Hindlimb muscle (tissue), 1 donor: ENCODE results near the gene DCUN1D1. TPM values are rescaled to one million over a fixed set of nuclear protein-coding genes. Genes with fewer than 3 reads are reported as not detected.

Experiments used
- DNase-seq: peaks from one replicate; pipeline ENCODE4 v3.0.0-alpha.2; 2013
- polyA plus RNA-seq: library from polyadenylated mRNA; unstranded; fragments of 120-200 nt; gene quantifications from one replicate; pipeline ENCODE4 v1.2.1, GENCODE V29; 2013; ENCODE audit not compliant: insufficient read length

The DCUN1D1 gene
- polyA plus RNA-seq, 1 donor: 29.0 TPM

DNA sequence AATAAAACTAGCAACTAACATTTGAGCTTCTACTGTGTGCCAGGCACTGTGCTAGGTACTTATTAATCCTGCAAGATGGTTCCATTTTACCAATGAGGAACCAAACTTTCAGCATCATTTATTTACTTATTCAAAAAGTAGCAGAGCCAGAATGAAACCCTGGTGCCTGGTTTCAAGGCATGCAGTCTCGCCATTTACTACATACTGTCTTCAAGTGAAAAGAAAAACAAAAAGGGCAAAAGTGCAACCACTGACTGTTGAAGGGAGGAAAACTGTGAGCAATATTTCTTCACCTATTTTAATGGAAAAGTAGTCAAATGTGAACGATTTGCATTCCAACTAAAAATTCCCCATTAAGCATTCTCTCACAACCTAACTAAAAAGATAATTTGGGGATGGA is 8.7 kb downstream of the DCUN1D1 start:
- no peak for DNase-seq

DNA sequence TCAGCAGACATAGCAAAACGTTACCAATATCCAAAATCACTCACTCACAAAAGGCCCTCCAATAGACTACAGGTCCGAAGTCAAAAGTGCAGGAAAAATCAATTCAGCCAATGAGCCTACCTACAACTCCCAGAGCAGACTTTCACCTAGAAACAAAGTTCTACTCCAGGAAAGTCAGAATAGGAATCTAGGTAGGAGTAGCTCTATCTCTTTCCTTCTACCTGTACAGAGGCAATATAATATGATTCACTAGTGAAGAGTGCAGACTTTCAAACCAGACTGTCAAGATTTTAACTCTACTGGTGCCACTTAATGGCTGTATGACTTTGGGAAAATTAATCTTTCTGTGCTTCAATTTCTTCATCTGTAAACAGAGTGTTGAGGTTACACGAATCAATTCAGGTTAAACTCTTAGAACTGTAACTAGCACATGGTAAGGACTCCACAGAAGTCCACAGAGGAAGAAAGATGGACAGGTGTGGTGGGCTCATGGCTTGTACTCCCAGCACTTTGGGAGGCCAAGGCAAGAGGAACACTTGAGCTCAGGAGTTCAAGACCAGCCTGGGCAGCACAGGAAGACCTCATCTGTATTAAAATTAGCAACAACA is 9.4 kb downstream of the DCUN1D1 start:
- DNase-seq: no peak

DNA sequence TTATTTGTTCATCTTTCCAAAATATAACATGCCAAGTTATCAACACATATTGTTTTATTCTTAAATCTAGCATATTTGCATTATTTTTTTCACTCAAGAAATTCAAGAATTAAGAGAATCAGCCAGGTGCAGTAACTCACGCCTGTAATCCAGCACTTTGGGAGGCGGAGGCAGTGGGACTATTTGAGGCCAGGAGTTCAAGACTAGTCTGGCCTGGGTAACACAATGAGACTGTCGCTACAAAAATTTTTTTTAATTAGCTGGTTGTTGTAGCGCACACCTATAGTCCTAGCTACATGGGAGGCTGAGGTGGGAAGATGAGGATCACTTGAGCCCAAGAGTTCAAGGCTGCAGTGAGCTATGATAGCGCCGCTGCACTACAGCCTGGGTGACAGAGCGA is 10.5 kb downstream of the DCUN1D1 start:
- no peak for DNase-seq

DNA sequence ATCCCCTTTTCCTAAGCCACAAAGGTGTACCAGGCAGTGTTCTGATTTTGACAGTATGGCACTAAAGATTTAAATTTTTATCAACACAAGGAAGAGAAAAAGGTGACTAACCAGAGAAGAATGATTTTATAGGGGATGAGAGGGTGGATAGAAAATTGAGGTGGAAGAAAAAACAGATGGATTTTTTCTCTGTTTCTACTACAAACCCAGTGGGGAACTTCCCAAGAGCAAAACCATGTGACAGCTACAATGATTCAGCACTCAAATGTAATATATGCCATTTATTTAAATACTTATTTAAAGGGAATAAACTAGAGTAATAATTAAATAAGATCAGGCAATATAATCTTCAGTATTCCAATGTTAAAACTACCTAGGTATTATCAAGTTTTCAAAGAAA is 11.1 kb downstream of the DCUN1D1 start:
- no peak for DNase-seq

DNA sequence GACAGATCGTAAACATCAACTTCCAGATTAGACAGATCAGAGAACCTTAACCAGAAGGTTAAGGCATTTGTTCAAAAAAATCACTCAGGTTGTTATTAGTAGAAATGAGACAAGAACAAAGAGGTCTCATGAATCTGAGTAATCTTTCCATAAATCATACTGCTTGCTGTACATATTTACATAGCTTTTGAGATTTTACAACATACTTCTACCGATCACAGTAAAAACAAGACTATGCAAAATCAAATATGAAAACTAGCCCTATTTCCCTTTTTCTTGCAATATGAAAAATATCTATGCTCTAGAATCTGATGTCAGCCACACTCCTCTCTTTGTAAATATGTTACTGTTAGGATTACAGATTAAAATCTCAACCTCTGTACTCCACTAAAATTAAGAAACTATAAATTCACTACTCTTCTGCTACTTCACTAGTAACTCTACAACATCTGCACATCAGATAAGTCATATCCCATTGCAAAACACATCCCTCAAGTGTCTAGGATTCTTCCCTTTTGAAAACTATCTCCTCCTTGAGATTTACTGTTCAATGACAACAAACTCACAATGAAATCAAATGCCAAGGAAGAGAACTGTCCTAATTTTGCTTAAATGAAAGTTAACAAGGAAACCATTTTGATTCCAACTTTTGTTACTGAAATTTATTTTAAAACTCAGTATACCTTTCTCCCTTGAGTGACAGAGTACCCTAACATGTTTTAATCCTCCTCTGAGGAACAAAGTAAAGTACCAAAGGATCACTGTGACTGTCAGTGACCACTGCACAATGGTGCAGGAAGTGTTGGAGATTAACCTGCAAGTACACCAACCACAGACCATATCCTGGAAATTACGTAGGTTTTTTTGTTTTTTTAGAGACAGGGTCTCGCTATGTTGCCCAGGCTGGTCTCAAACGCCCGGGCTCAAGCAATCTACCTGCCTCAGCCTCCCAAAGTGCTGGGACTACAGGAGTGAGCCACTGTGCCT is 12.8 kb downstream of the DCUN1D1 start:
- no peak for DNase-seq

DNA sequence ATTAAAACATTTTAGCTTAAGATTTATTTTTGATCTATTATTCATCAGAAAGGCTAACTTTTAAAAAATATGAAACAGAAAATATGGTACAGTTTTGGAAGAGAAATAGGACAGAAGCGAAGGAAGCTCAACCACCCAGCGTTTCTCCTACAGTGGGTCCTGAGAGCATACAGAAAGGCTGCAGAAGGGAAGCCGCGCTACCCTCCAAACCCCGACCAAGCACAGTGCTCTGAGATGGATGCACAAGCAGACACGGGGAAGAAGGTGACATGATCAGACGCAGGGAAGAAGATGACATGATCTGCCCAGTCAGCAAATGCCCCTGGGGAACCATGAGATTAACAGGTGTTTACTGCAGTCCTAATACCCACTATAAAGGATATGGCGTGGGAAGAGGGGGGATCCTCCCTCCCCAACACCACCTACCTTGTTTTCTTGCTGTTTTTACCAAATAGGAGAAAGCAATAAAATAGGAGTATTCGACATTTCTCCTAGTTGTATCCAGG is 14.4 kb downstream of the DCUN1D1 start:
- DNase-seq: no peak

DNA sequence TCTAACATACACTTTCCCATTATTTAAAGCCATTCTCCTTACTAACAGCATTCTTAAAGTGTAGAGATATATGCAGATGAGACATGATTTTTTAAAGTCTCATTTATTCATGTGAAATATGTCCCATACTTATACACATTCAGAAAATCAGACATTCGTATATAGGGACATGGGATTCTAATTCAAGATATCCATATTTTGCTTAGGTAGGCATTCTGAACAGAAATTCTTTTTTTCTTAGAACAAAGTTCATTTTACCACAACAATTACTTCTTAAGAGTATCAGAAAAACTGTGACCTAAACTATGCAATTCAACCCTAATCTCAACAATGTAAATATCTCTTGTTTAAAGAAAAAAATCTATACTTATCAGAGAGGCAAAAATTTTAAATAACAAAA is 16.2 kb downstream of the DCUN1D1 start:
- DNase-seq: no peak

DNA sequence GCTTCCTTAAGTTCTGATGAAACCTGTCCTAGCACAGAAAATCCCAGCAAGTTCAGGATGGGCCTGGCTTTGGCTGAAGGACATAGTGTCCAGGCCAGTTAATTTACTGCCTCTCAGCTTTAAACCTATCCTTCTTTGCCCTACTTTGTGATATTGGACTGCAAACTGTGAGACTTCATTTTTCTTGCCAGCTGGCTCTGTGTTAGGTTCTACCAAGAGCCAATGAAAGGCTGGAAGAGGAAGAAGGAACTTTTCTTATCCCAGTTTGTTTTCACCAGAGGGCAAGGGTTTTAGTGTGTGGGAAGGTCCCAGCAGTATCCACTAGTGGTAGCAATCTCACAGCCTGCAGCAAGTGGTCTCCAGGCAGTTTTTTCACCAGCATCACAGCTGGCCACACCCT is 18.2 kb downstream of the DCUN1D1 start:
- DNase-seq: no peak

DNA sequence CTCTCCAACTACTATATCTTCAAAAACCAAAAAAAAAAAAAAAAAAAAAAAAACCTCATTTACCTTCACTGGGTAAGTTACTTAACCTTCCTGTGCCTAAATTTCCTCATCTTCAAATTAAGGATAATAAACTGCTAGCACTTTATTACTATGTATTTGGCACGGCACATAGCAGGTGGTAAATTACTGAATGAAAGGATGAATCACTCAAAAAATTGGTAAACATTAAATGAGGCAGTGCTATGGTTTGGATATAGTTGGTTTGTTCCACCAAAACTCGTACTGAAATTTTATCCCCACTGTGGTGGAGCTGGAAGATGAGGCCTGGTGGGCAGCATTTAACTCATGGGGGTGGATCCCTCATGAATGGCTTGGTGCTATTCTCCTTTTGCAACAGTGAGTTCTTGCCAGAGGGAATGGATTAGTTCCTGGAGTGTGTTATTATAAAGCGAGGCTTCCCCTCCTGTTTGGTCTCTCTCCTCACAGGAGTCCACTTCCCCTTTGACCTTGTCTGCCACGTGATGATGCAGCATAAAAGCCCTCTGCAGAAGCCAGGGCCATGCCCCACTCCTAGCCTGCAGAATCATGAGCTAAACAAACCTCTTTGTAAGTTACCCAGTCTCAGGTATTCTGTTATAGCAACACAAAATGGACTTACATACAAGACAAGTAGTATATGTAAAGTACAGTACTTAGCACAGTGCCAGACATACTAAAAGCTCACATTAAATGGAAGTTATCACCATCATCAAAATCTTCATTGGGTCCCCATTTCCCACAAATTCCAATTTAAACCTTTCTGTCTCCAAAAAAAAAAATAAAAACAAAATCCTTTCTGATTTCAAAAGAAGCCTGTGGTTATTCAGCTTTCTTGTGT is 20.6 kb downstream of the DCUN1D1 start:
- no peak for DNase-seq

DNA sequence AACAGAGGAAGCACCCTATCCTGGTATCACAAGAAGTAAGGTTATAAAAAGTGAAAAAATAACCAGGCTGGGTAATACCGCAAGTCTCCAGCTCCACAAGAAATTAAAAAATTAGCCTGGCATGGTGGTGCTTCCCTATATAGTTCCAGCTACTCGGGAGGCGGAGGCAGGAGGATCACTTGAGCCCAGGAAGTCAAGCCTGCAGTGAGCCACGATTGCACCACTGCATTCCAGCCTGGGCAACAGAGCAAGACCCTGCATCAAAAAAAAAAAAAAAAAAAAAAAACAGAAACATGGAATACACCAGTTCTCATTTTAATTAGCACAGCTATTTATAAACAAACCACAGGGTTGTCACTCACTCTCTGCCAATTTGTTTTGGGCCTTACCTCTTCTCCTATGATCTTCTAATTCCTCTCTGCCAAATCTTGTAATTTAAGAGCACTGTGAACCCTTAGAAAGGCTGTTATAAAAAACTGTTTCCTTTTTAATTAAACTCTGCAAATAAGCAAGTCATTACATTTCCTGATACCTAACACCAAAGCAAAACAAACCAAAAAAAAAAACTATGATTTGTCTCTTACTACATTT is 22.6 kb downstream of the DCUN1D1 start:
- no peak for DNase-seq

DNA sequence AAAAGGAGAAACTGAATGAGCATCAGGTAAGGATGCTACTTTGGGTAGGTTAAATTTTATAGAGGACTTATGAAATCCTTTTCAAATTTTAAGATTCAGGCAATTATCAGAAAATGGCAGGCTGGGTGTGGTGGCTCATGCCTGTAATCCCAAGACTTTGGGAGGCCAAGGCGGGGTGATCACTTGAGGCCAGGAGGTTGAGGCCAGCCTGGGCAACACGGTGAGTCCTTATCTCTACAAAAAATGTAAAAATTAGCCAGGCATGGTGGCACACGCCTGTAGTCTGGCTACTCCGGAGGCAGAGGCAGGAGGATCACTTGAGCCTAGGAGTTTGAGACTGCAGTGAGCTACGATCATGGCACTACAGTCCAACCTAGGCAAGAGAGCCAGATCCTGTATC is 23.1 kb downstream of the DCUN1D1 start:
- DNase-seq: no peak

DNA sequence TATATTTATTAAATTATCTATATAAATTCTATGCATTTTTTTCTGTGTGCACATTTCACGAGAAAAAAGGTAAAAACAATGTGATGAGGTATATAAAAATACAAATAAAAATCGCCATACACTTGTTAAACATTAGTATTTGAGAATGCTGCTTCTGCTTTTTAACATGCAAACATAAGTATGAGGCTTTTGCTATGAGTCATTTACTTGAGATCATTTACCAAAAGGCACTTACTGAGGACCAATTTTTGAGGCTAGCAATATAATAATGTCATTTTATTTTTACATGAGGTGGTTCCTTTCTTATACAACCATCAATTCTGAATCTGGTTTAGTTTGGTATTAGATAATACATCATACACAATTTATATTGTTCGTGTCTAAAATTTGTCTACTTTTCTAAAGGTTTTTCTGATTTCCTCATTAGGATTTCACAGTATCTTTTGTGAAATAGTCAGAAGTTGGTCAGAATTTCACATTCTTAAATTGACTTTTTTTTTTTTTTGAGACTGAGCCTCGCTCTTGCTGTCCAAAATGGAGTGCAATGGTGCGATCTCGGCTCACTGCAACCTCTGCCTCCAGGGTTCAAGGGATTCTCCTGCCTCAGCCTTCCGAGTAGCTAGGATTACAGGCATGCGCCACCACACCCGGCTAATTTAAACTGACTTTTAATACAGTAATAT is 25.6 kb downstream of the DCUN1D1 start:
- no peak for DNase-seq

DNA sequence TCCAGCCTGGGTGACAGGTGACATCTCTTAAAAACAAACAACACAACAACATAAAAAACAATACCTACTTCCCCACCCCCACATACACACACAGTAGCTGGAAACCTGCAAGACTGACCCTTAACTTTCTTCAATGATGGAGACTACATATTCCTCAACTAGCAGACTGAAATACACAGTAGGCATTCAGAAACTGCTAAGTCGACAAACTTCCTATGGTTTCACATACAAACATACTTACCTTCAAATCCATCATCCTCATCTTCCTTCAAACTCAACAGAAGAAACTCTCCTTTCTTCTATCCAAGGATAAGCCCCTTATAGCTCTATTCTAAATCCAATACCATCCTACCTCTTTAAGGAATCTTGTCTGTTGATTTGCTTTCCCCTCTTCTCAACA is 30.6 kb downstream of the DCUN1D1 start:
- no peak for DNase-seq

DNA sequence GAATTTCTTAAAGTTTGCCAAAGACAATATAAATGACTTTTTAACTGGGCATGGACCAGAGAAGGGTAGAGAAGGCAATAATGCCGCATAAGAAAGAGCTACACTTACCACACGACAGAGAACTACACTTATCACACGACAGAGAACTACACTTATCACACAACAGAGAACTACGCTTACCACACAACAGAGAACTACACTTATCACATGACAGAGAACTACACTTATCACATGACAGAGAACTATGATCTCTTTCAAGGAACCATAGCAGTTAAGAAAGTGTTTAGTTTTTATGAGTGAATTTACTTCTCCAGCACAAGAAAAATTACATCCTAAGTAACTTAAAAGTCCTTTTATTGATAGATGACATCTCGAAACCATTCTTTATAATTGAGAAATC is 32.0 kb downstream of the DCUN1D1 start:
- no peak for DNase-seq

DNA sequence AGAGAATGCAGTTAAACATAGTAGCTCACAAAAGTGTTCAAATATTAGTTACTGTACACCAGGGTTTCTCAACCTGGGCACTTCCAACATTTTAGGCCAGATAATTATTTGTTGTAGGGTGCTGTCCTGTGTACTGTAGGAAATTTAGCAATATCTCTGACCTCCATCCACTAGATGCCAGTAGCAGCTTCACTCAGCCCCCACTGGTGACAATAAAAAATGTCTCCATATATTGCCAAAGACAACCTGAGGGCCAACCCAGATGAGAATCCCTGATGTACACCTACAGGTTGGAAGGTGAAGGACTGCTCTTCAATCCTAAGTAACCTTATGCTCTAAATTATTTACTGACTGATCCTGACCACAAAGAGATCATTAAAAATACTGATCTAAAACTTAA is 32.5 kb downstream of the DCUN1D1 start:
- DNase-seq: no peak

DNA sequence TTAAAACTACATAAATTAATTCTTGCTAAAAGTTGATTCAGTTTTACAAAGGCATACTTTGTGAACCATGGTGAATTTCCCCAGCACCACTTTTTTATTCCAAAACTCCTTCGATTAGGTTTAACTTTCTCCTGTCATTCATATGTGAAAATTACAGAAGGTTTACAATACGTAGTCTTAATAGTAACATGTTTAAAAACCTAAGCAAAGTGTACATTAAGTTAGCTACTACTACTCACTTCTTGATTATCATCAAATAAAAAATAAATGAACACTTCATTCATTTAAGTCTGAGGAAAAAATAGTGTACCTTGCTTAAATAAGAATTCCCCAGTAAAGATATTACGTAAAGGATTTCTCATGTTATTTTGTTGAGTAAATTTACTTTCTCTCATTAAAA is 38.6 kb downstream of the DCUN1D1 start:
- DNase-seq: no peak

DNA sequence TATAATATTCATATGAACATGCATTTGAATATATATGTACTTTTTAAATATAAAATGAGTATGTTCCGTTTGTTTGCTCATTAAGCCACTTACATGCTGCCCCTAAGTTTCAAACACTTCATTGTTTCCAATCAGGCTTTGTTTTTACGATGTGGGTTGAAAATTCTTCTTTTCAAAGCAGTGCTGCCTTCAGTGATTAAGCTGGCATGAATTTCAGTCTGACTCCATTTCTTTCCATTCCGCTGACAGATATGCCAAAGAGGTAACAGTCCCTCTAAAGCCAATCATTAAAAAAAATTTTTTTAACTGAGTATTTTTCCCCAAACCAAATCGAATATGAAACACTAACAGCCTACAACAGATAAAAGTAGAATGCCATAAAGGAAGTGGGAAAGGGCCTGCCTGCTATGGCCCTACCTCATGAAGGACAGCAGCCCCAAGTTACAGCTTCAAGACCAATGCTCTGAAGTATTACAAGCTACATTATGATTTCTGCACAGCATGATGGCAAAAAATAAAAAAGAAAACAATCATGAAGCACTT is 40.0 kb downstream of the DCUN1D1 start:
- no peak for DNase-seq

DNA sequence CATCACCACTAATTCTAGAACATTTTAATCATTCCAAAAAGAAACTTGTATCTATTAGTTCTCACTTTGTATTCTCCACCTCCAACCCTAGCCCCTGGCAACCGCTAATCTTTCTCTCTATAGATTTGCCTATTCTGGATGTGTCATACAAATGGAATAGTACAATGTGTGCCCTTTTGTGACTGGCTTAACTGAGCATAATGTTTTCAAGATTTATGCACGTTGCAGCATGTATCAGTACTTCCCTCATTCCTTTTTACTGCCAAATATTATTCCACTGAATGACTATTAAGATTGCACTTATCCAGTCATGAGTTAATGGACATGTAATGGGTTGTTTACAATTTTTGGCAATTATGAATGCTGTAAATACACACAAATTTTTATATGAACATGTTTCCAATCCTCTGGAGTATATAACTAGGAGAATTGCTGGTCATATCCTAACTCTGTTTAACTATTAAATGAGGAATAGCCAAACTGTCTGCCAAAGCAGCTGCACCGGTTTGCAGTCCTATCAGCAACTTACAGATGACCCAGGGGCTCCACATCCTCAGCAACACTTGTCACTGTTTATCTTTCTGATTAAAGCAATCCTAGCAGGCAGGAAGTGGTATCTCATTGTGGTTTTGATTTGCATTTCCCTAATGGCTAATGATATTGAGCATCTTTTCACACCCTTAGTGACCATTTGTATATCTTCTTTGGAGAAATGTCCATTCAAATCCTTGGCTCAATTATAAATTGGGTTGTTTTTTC is 42.9 kb downstream of the DCUN1D1 start:
- no peak for DNase-seq

DNA sequence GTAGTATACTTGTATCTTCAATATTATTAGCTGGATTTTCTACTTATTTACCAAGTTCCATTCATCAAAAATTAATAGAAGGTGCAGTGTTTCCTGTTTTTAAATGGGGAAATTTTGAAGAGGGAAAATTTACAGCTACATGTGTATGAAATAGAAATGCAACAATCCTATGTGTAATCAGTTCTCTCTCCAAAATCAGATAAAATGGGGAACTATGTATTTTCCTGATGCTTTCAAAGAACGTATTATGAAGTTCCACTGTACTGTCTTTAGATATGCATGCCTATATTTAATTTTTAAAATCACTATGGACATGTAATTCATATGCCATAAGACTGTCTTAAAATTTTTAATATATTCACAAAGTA is 43.4 kb downstream of the DCUN1D1 start:
- DNase-seq: no peak

DNA sequence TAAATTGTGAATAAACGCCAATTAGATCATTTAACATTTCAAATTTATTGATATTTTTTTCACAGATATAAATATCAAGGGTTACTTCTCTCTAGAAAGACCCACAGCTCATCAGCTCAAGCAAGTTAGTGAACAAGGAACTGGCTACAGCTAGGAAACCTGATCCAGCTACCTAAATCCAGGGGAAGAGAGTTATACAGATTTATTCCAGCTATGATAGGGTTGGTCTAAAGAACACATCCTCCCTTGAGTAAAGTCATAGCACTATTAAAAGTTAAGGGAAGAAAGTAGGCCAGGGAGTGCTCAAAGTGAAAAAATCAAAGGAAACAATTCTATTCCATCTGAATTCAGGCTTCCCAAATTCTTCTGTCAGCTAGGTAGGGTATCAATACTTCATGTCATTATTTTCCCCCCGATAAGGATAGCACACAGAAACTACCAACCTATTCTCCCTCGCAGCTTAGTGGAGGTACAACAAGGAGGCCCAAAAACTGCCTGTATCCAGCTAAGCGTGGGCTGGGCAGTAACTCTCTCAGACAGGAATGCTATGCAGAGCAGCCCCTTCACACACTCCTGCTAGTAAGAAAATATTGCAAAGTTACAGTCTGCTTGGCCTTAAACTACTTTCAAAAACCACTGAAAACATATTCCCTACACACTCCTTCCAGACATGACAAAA is 44.0 kb downstream of the DCUN1D1 start:
- no peak for DNase-seq
